AG04449 (cell line): ENCODE measurements around the gene FARS2.

ENCODE experiments used
- CTCF ChIA-PET: fragments of 350-600 bp; formaldehyde crosslinking; extraction: SDS; loops from one replicate; lab custom pipeline; 2021; ENCODE audit warnings: antibody characterized with exemption; lab: Yijun Ruan, JAX
- POLR2A ChIA-PET: fragments of 400-600, 350-600 bp; formaldehyde crosslinking; extraction: SDS; loops from one replicate; lab custom pipeline; 2020; ENCODE audit warnings: antibody characterized with exemption, inconsistent platforms; lab: Yijun Ruan, JAX
- DNase-seq: peaks from one replicate; pipeline ENCODE4 v3.0.0-alpha.2; 2010; ENCODE audit warnings: low read depth, low spot score
- H3K4me3 ChIP-seq: 2 replicates; pipeline ENCODE4 v1.5.1; 2011; ENCODE audit warnings: low read depth, mild to moderate bottlenecking, control low read depth, low read length
- TF ChIP-seq, protein P1 (sequence below): IDR thresholded peaks from one replicate; pipeline ENCODE4 v1.5.1; 2011; ENCODE audit warnings: mild to moderate bottlenecking, moderate library complexity, low read length, control low read depth, inconsistent platforms; ENCODE audit not compliant: insufficient read depth; ENCODE audit errors: missing control alignments

The FARS2 gene

DNA sequence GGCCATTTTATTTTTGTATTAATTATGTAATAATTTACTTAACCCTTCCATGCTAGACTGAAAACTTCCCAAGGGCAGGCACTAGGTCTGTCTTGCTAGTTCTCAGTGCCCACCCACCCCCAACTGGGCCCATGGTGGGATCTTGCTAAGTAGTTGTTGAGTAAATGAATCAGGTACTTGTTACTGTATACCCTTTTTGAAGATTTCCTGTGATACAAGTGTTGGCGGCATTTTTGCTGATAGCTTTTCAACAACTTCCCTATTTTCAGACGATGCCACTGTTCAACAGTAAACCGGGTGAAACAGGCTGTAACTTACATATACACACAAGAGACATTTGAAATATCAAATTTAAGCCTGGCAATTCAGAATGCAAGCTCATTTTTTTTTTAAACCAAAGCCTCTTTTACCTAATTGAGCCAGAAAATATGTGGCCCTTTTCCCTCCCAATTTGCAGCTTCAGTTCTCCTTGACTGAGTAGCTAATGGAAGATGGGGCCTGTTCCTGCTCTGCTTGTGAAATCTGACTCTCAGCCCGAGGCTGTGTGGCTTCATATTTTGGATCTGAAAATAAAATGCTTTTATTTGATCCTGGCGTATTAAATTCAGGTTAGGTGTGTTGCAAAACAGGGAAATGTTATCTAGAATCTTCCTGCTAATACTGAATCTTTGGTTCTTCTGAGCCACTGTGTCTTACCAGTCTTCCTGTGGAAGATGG, 457.1 kb downstream of the FARS2 start:
- ChIA-PET CTCF (interaction anchor here (1.4 kb wide), 1 partner anchor 10 kb away, joined by 4 read pairs; no protein-coding TSS in a partner anchor), POLR2A (no interaction called here)
- TF ChIP-seq, protein P1, sequence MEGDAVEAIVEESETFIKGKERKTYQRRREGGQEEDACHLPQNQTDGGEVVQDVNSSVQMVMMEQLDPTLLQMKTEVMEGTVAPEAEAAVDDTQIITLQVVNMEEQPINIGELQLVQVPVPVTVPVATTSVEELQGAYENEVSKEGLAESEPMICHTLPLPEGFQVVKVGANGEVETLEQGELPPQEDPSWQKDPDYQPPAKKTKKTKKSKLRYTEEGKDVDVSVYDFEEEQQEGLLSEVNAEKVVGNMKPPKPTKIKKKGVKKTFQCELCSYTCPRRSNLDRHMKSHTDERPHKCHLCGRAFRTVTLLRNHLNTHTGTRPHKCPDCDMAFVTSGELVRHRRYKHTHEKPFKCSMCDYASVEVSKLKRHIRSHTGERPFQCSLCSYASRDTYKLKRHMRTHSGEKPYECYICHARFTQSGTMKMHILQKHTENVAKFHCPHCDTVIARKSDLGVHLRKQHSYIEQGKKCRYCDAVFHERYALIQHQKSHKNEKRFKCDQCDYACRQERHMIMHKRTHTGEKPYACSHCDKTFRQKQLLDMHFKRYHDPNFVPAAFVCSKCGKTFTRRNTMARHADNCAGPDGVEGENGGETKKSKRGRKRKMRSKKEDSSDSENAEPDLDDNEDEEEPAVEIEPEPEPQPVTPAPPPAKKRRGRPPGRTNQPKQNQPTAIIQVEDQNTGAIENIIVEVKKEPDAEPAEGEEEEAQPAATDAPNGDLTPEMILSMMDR = no peak
- no peak overlapping the region for H3K4me3 ChIP-seq
- no peak for DNase-seq

DNA sequence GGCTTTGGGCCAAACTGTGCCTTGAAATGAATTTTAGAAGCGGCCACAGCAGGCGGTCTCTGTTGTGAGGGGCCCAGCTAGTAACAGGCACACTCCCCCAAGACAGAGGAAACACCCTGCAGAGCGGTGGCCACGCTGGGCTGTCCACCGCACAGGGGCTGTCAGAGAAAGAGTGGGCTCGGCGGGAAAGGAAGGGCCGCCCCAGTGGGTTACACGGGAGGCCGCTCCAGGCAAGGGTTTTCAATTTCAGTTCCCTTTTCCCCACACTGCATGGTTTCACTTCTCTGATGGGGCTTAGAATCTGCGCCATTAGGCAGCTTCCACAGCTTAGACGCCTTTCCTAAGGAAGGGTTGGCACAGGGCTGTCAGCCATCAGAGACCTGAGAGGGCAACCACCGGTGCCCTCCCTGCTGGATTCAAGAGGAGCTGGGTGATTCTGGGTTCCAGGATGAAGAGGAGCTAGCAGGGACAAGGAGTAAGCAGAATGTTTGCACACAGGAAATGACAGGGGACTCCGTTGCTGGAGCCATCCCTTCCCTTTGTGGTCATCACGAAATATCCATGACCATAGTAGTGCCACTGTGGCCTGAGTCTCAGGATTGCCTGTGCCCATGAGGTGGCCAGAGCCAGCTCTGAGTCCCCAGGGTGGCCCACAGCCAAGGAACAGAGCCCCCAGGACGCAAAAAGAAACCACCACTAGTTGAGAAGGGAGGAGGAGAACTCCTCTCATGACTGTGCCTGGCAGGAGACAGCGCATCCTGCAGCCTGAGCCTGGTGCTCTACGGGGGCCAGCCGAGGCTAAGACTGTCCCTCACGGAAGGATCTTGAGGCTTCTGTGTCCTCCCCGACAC, 462.8 kb downstream of the FARS2 start:
- TF ChIP-seq, protein P1 = no peak
- ChIA-PET POLR2A (no interaction called here), CTCF (no interaction called here)
- no peak overlapping the region for H3K4me3 ChIP-seq
- no peak for DNase-seq

DNA sequence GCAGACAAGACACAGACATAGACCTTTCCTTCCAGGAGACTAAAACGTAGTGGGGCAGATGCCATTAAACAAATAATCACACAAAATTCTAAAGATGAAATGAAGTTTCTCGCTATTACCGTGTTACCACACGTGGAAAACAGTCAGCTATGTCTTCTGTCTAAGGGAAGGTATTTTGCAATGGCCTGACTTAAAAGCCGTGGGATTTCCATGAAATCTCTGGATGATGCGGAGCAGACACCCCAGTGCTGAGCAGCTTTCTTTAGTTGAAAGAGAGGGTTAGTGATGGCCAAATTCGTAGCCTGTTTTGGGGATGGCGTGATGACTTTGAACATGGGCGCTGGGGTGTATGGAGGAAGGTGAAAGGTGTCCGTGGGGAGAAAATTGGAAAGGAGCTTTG, 463.6 kb downstream of the FARS2 start:
- TF ChIP-seq, protein P1 = no peak
- ChIA-PET CTCF (no interaction called here), POLR2A (no interaction called here)
- H3K4me3 ChIP-seq = no peak overlapping the region
- no peak for DNase-seq

DNA sequence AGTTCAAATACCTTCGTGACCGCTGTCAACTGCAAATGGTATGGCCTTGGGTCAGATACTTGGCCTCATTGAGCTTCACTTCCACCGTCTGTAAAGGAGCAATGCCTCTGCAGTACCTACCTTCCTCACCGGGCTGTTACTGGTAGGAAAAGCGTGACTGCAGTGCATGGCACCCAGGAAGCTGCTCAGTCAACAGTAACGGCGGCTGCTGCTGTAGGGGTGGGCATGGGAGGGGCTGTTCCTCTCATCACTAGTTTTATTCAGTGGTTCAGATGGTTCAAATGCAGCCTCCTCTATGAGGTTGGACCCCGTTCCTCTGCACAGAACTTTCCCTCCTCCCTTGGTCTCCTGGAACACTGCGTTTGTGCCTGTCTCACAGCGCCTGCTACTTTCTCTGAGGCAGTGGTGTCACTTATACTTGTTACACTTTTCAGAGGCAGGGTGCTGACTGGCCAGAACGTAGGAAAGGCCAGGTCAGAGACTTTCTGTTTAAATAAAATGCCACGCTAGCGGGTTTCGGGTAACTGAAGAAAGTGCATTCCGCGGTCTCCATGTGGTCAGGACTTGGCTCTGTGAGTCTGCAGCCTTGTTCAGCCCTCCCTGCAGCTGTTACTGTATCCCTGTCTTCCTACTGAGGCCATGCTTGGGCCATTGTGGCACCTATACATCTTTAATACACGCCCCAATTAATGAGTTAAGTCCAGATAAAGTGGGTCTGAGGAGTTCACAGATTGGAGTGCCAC, 465.8 kb downstream of the FARS2 start:
- POLR2A ChIA-PET = no interaction called here
- TF ChIP-seq, protein P1 = no peak
- no peak overlapping the region for H3K4me3 ChIP-seq
- CTCF ChIA-PET = no interaction called here
- no peak for DNase-seq

DNA sequence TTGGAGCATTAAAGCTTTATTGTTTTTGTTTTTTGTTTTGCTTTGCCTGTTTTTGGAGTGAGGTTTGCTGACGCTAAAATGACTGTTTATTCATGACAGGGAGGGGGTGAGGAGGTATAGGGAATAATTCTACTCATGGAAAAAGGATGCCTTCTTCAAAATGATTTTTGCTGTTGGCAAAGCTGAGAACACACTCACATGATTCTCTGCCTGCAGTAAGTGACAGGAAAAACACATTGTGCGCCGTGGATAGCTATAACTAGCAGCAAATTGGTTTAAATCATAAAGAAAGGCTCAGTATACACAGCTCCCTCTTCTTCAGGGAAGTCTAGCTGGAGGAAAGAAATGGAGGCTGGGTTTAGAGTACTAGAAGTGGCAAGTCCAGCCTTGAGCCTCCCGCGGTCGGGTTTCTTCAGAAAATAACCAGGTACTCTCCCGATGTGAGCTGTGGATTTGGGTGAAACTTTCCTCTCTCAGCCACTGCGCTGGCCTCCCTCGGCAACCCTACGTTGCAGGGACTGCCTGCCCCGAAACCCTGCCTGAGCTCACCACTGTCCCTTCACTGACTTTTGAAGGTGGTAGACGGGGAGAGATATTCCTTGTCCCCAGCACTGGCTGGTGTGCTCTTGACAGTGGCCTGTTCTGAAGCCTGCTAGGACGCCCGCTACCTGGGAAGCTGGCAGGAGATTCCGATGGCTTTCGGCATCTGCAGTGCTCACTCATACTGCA, 467.2 kb downstream of the FARS2 start:
- TF ChIP-seq, protein P1 = no peak
- DNase-seq = no peak
- ChIA-PET POLR2A (no interaction called here), CTCF (interaction anchor here (1.2 kb wide), 1 partner anchor 9 kb away, joined by 4 read pairs; no protein-coding TSS in a partner anchor)
- no peak overlapping the region for H3K4me3 ChIP-seq
